MCF 10A (cell line): ENCODE measurements around the gene DCDC2. TPM values are rescaled to one million over a fixed set of nuclear protein-coding genes. Genes with fewer than 3 reads are reported as not detected.

Experiments used
- BruUV-seq: library from RNA; stranded (reverse); fragments of 400-500 nt; replicated peaks from 2 replicates; lab custom pipeline; 2021; lab: Mats Ljungman, UMichigan
- CTCF ChIA-PET: fragments of 300-600 bp; sonication (Branson Sonifier 250); formaldehyde crosslinking; extraction: SDS; loops from one replicate; lab custom pipeline; 2021; ENCODE audit warnings: antibody characterized with exemption, inconsistent platforms; lab: Yijun Ruan, JAX
- POLR2A ChIA-PET: fragments of 300-600, 350-650 bp; sonication (Branson Sonifier 250); formaldehyde crosslinking; extraction: SDS; loops from one replicate; lab custom pipeline; 2020; ENCODE audit warnings: antibody characterized with exemption, inconsistent platforms; lab: Yijun Ruan, JAX
- DNase-seq: peaks from one replicate; pipeline ENCODE4 v3.0.0-alpha.2; 2018; ENCODE audit not compliant: unreplicated experiment
- H3K27ac Mint-ChIP-seq: one replicate; pipeline ENCODE4 v1.8.0; 2022; ENCODE audit warnings: mild to moderate bottlenecking, low read depth, mixed read lengths; ENCODE audit not compliant: unreplicated experiment
- H3K27me3 Mint-ChIP-seq: one replicate; pipeline ENCODE4 v1.8.0; 2022; ENCODE audit warnings: mixed read lengths; ENCODE audit not compliant: insufficient read depth, unreplicated experiment
- H3K36me3 Mint-ChIP-seq: one replicate; pipeline ENCODE4 v1.8.0; 2022; ENCODE audit warnings: mild to moderate bottlenecking, moderate library complexity, mixed read lengths; ENCODE audit not compliant: insufficient read depth, unreplicated experiment
- H3K4me1 Mint-ChIP-seq: one replicate; pipeline ENCODE4 v1.8.0; 2022; ENCODE audit warnings: mixed read lengths; ENCODE audit not compliant: insufficient read depth, unreplicated experiment
- H3K4me3 Mint-ChIP-seq: one replicate; pipeline ENCODE4 v1.8.0; 2022; ENCODE audit warnings: mild to moderate bottlenecking, moderate library complexity, mixed read lengths; ENCODE audit not compliant: unreplicated experiment
- H3K9me3 Mint-ChIP-seq: one replicate; pipeline ENCODE4 v1.8.0; 2022; ENCODE audit warnings: mixed read lengths; ENCODE audit not compliant: unreplicated experiment
- CTCF ChIP-seq: fragments of 200-600 bp; IDR thresholded peaks from one replicate; pipeline ENCODE4 v1.8.0; 2022; ENCODE audit warnings: antibody characterized with exemption, mild to moderate bottlenecking; ENCODE audit not compliant: unreplicated experiment
- intact Hi-C: fragments of 100-400 bp; cut with micrococcal nuclease; formaldehyde crosslinking; loops from 2 replicates; pipeline ENCODE4 v1.14.1; 2022
- total RNA-seq: library from RNA; stranded (reverse); gene quantifications from 2 replicates; pipeline ENCODE4 v1.2.3, GENCODE V29; 2022

The DCDC2 gene
- total RNA-seq, 1 experiment from 2014 or later = not detected

- CTCF ChIA-PET = interaction anchor here (0.5 to 1.3 kb wide), 2 partner anchors 49 to 67 kb away, joined by 3 to 6 read pairs; no protein-coding TSS in a partner anchor
- DNase-seq = no peak
- no peak for TF ChIP-seq CTCF
- Mint-ChIP-seq H3K4me3 (no peak overlapping the region), H3K36me3 (no peaks in the 10 kb centered on the region), H3K27ac (no peak overlapping the region), H3K4me1 (no peaks in the 10 kb centered on the region), H3K9me3 (no peaks in the 10 kb centered on the region), H3K27me3 (no peaks in the 10 kb centered on the region)
- intact Hi-C loops = no loop called here
- POLR2A ChIA-PET = interaction anchor here (0.7 kb wide), 1 partner anchor 31 kb away, joined by 4 read pairs; no protein-coding TSS in a partner anchor
- no TSS peak for BruUV-seq
Observed at GRCh38 chr6:24233813-24234442, 123.9 kb downstream of the DCDC2 start.

GRCh38 chr6:24231438-24231977, 126.4 kb downstream of the DCDC2 start:
- no peak overlapping the region for H3K4me3 Mint-ChIP-seq
- no peaks in the 10 kb centered on the region for H3K36me3 Mint-ChIP-seq
- no peaks in the 10 kb centered on the region for H3K27me3 Mint-ChIP-seq
- no peaks in the 10 kb centered on the region for H3K4me1 Mint-ChIP-seq
- no TSS peak for BruUV-seq
- no peak for DNase-seq
- POLR2A ChIA-PET = no interaction called here
- H3K9me3 Mint-ChIP-seq = no peaks in the 10 kb centered on the region
- intact Hi-C loops = no loop called here
- CTCF ChIA-PET = interaction anchor here (0.6 to 0.7 kb wide), 2 partner anchors 43 to 390 kb away, joined by 3 to 4 read pairs; no protein-coding TSS in a partner anchor
- H3K27ac Mint-ChIP-seq = no peak overlapping the region
- no peak for TF ChIP-seq CTCF

GRCh38 chr6:24229696-24230405, 128.0 kb downstream of the DCDC2 start:
- POLR2A ChIA-PET = no interaction called here
- H3K27ac Mint-ChIP-seq = no peak overlapping the region
- intact Hi-C loops = no loop called here
- no peaks in the 10 kb centered on the region for H3K27me3 Mint-ChIP-seq
- no peak for TF ChIP-seq CTCF
- CTCF ChIA-PET = interaction anchor here (0.7 to 1.2 kb wide), 2 partner anchors 11 to 44 kb away, joined by 3 to 5 read pairs; no protein-coding TSS in a partner anchor
- H3K4me3 Mint-ChIP-seq = no peak overlapping the region
- no peaks in the 10 kb centered on the region for H3K4me1 Mint-ChIP-seq
- H3K9me3 Mint-ChIP-seq = no peaks in the 10 kb centered on the region
- DNase-seq = no peak
- BruUV-seq = no TSS peak
- H3K36me3 Mint-ChIP-seq = no peaks in the 10 kb centered on the region

- H3K4me1 Mint-ChIP-seq = no peaks in the 10 kb centered on the region
- CTCF ChIA-PET = no interaction called here
- no peaks in the 10 kb centered on the region for H3K27me3 Mint-ChIP-seq
- no TSS peak for BruUV-seq
- POLR2A ChIA-PET = no interaction called here
- H3K9me3 Mint-ChIP-seq = no peaks in the 10 kb centered on the region
- TF ChIP-seq CTCF = no peak
- intact Hi-C loops = no loop called here
- H3K4me3 Mint-ChIP-seq = no peak overlapping the region
- peak; percentile 37 for DNase-seq
- no peak overlapping the region for H3K27ac Mint-ChIP-seq
- no peaks in the 10 kb centered on the region for H3K36me3 Mint-ChIP-seq
Observed at GRCh38 chr6:24228681-24229255, 129.1 kb downstream of the DCDC2 start.
